GM23338 (cell line): ENCODE results near the gene TWIST2. TPM values are rescaled to one million over a fixed set of nuclear protein-coding genes. Genes with fewer than 3 reads are reported as not detected.

Experiments used
- ATAC-seq: fragments of 200-7000 bp; cut with Tn5 transposase; 3 replicates; pipeline ENCODE4 v1.9.1; 2020
- DNase-seq: peaks from one replicate; pipeline ENCODE4 v3.0.0-alpha.2; 2015; ENCODE audit warnings: low spot score
- H2AFZ ChIP-seq: fragments of 200-600 bp; sonication (generic); 2 replicates; pipeline ENCODE4 v1.8.0; 2016; ENCODE audit warnings: antibody characterized with exemption, mild to moderate bottlenecking, moderate library complexity
- H3F3A ChIP-seq: fragments of 200-600 bp; sonication (generic); replicated peaks from 2 replicates; pipeline ENCODE4 v1.8.0; 2017; ENCODE audit warnings: antibody characterized with exemption, mixed run types, low read depth
- H3K27ac ChIP-seq: fragments of 200-600 bp; sonication (generic); 2 replicates; pipeline ENCODE4 v1.6.1; 2016; ENCODE audit warnings: low read depth
- H3K27me3 ChIP-seq: fragments of 200-600 bp; sonication (generic); 2 replicates; pipeline ENCODE4 v1.8.0; 2016; ENCODE audit warnings: mild to moderate bottlenecking, mixed run types, moderate library complexity; ENCODE audit not compliant: insufficient read depth
- H3K36me3 ChIP-seq: fragments of 200-600 bp; sonication (generic); 2 replicates; pipeline ENCODE4 v1.8.0; 2016; ENCODE audit warnings: mild to moderate bottlenecking; ENCODE audit not compliant: insufficient read depth
- H3K4me1 ChIP-seq: fragments of 200-600 bp; sonication (generic); 2 replicates; pipeline ENCODE4 v1.8.0; 2016; ENCODE audit warnings: mild to moderate bottlenecking, moderate library complexity; ENCODE audit not compliant: insufficient read depth
- H3K4me2 ChIP-seq: fragments of 200-600 bp; sonication (generic); 2 replicates; pipeline ENCODE4 v1.7.1; 2017; ENCODE audit warnings: mixed run types
- H3K4me3 ChIP-seq: fragments of 200-600 bp; sonication (generic); 2 replicates; pipeline ENCODE4 v1.6.1; 2016; ENCODE audit warnings: mixed run types
- H3K79me2 ChIP-seq: fragments of 200-600 bp; sonication (generic); replicated peaks from 2 replicates; pipeline ENCODE4 v1.8.0; 2017; ENCODE audit warnings: mild to moderate bottlenecking; ENCODE audit not compliant: insufficient read depth
- H3K9me2 ChIP-seq: fragments of 200-600 bp; sonication (generic); 2 replicates; pipeline ENCODE4 v1.8.0; 2017; ENCODE audit not compliant: insufficient read depth
- H4K20me1 ChIP-seq: fragments of 200-600 bp; sonication (generic); replicated peaks from 2 replicates; pipeline ENCODE4 v1.8.0; 2017; ENCODE audit warnings: mild to moderate bottlenecking; ENCODE audit not compliant: insufficient read depth
- H3K27ac Mint-ChIP-seq: 2 replicates; pipeline ENCODE4 v1.8.0; 2020; ENCODE audit warnings: inconsistent platforms, mild to moderate bottlenecking, moderate library complexity, mixed read lengths
- H3K27me3 Mint-ChIP-seq: 3 replicates; pipeline ENCODE4 v1.8.0; 2022; ENCODE audit warnings: low read depth, mild to moderate bottlenecking, moderate library complexity, mixed read lengths, inconsistent platforms; ENCODE audit not compliant: insufficient read depth, poor library complexity
- H3K36me3 Mint-ChIP-seq: 3 replicates; pipeline ENCODE4 v1.8.0; 2021; ENCODE audit warnings: low read depth, mild to moderate bottlenecking, inconsistent platforms, moderate library complexity, mixed read lengths
- H3K4me1 Mint-ChIP-seq: 3 replicates; pipeline ENCODE4 v1.8.0; 2020; ENCODE audit warnings: mild to moderate bottlenecking, inconsistent platforms, mixed read lengths
- H3K4me3 Mint-ChIP-seq: 3 replicates; pipeline ENCODE4 v1.8.0; 2021; ENCODE audit warnings: moderate library complexity, mild to moderate bottlenecking, inconsistent platforms, mixed read lengths
- H3K9me3 Mint-ChIP-seq: 3 replicates; pipeline ENCODE4 v1.8.0; 2020; ENCODE audit warnings: moderate library complexity, mild to moderate bottlenecking, inconsistent platforms, mixed read lengths
- CREB1 ChIP-seq: fragments of 250-450 bp; sonication (Bioruptor Pico); IDR thresholded peaks from 2 replicates; pipeline ENCODE4 v1.5.0; 2020; ENCODE audit warnings: low read depth, mild to moderate bottlenecking, moderate library complexity
- CTCF ChIP-seq, 2 experiments: fragments of 200-600 bp in 1 of 2; sonication (generic) in 1 of 2; conservative IDR thresholded peaks; 2 replicates each; pipeline versions ENCODE4 v1.5.1 to v1.6.1; 2016 to 2017; ENCODE audit warnings: antibody characterized with exemption in 2 of 2, low read depth in 2 of 2, mild to moderate bottlenecking in 2 of 2, moderate library complexity in 1 of 2
- ETS1 ChIP-seq: IDR thresholded peaks from 2 replicates; pipeline ENCODE4 v1.6.1; 2016; ENCODE audit warnings: antibody characterized with exemption
- EZH2 ChIP-seq: fragments of 200-600 bp; sonication (generic); IDR thresholded peaks from one replicate; pipeline ENCODE4 v1.8.0; 2017; ENCODE audit warnings: antibody characterized with exemption, mild to moderate bottlenecking, low read depth; ENCODE audit not compliant: unreplicated experiment
- JUNB ChIP-seq: IDR thresholded peaks from one replicate; pipeline ENCODE4 v1.6.1; 2016; ENCODE audit warnings: antibody characterized with exemption; ENCODE audit not compliant: unreplicated experiment
- POLR2AphosphoS5 ChIP-seq: IDR thresholded peaks from 2 replicates; pipeline ENCODE4 v1.6.1; 2016; ENCODE audit warnings: antibody characterized with exemption, low read depth
- STAT1 ChIP-seq: IDR thresholded peaks from one replicate; pipeline ENCODE4 v1.6.1; 2016; ENCODE audit warnings: antibody characterized with exemption; ENCODE audit not compliant: unreplicated experiment
- ZNF114 ChIP-seq: fragments of 250-450 bp; sonication (Bioruptor Pico); IDR thresholded peaks from 2 replicates; pipeline ENCODE4 v1.5.0; 2020; ENCODE audit warnings: mild to moderate bottlenecking, moderate library complexity
- ZNF331 ChIP-seq: fragments of 250-450 bp; sonication (Bioruptor Pico); IDR thresholded peaks from 2 replicates; pipeline ENCODE4 v1.5.0; 2020; ENCODE audit warnings: low read depth, mild to moderate bottlenecking, moderate library complexity
- ZNF462 ChIP-seq: fragments of 250-450 bp; sonication (Bioruptor Pico); IDR thresholded peaks from 2 replicates; pipeline ENCODE4 v1.5.0; 2020; ENCODE audit warnings: mild to moderate bottlenecking, moderate library complexity
- polyA plus RNA-seq: library from polyadenylated mRNA; unstranded; fragments of >200 nt; fragmentation: Nextera tagmentation; extraction: Ambion mirVana; gene quantifications from 2 replicates; pipeline ENCODE4 v1.2.1, GENCODE V29; 2016
- total RNA-seq: library from RNA; depleted of rRNA; stranded (reverse); fragments of >200 nt; shearing (Covaris generic); gene quantifications from 2 replicates; pipeline ENCODE4 v1.2.3, GENCODE V29; 2014

The TWIST2 gene
- total and polyA plus RNA-seq, 2 experiments from 2014 or later: 7.0 to 12.5 TPM

GRCh38 chr2:238818561-238818960 lies 29.3 kb upstream of the TWIST2 start:
- peaks cover 8% of the 10 kb centered on the region; the same call in 1 of the 2 replicates for H3K4me1 ChIP-seq
- no peak overlapping the region for H3K27ac ChIP-seq
- H3K4me3 ChIP-seq: no peak overlapping the region
- H4K20me1 ChIP-seq: no peaks in the 10 kb centered on the region
- Mint-ChIP-seq H3K27me3 (peaks cover 6% of the 10 kb centered on the region), H3K4me1 (peaks cover 16% of the 10 kb centered on the region), H3K9me3 (peaks cover 21% of the 10 kb centered on the region), H3K27ac (no peak overlapping the region), H3K4me3 (no peak overlapping the region), H3K36me3 (no peaks in the 10 kb centered on the region)
- no peaks in the 10 kb centered on the region for H3K79me2 ChIP-seq
- H3K9me2 ChIP-seq: no peaks in the 10 kb centered on the region
- H2AFZ ChIP-seq: no peak overlapping the region
- TF ChIP-seq ZNF114: no peak
- TF ChIP-seq CREB1 (CRISPR knock-in tag): no peak
- H3K4me2 ChIP-seq: no peak overlapping the region
- no peaks in the 10 kb centered on the region for H3K27me3 ChIP-seq
- no peaks in the 10 kb centered on the region for H3F3A ChIP-seq
- no peak for DNase-seq
- H3K36me3 ChIP-seq: no peaks in the 10 kb centered on the region
- ATAC-seq: no peak

- Mint-ChIP-seq H3K27ac (no peak overlapping the region), H3K36me3 (peaks cover 8% of the 10 kb centered on the region; the same call in 1 of the 3 replicates), H3K4me1 (peaks cover 16% of the 10 kb centered on the region), H3K9me3 (peaks cover 36% of the 10 kb centered on the region), H3K27me3 (peaks cover 6% of the 10 kb centered on the region), H3K4me3 (no peak overlapping the region)
- no peaks in the 10 kb centered on the region for H4K20me1 ChIP-seq
- H3K9me2 ChIP-seq: no peaks in the 10 kb centered on the region
- no peak overlapping the region for H3K4me3 ChIP-seq
- H3K27ac ChIP-seq: no peak overlapping the region
- H2AFZ ChIP-seq: no peak overlapping the region
- peaks cover 8% of the 10 kb centered on the region; the same call in 1 of the 2 replicates for H3K4me1 ChIP-seq
- DNase-seq (no peak), ATAC-seq (no peak)
- 0 out of 2 replicates have a peak, but pooled peaks cover 3% of the 10 kb centered on the region for H3K36me3 ChIP-seq
- H3K79me2 ChIP-seq: no peaks in the 10 kb centered on the region
- no peaks in the 10 kb centered on the region for H3F3A ChIP-seq
- no peak for TF ChIP-seq JUNB
- TF ChIP-seq CTCF (conservative IDR thresholded peaks at IDR 0.05; ENCODE audit: low read depth in 2 of 2): no peak
- no peak for TF ChIP-seq ETS1
- TF ChIP-seq EZH2: no peak
- TF ChIP-seq STAT1: no peak
- TF ChIP-seq POLR2AphosphoS5: no peak
- no peak for TF ChIP-seq ZNF462 (CRISPR knock-in tag)
- no peak for TF ChIP-seq ZNF331 (CRISPR knock-in tag)
- no peaks in the 10 kb centered on the region for H3K27me3 ChIP-seq
- H3K4me2 ChIP-seq: no peak overlapping the region
These were observed 27.7 kb upstream of the TWIST2 start for GRCh38 chr2:238820197-238820596.
